Embryonic facial prominence (tissue), 1 donor: ENCODE data around the gene GPS2.

Experiments used
- DNase-seq: peaks from one replicate; pipeline ENCODE4 v3.0.0-alpha.2; 2016; ENCODE audit errors: extremely low spot score

The GPS2 gene

DNA sequence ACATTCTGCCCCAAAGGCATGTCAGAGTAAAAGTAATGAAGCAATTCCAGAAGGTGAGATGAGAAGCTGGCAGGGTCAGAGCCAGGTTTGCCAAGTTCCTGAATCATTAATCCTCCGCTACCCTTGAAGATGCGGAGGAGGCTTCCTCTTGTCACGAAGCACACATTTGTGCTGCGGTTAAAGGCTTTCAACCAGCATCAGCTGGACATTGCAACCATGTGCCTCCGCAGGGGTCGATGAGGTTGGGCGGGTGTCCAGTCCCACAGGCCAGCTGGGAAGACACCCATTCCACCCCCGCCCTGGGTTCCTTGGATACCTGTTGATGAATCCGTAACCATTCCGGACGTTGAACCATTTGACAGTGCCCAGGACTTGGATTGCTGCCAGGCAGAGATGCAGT lies 22.0 kb downstream of the GPS2 start:
- no peak for DNase-seq

DNA sequence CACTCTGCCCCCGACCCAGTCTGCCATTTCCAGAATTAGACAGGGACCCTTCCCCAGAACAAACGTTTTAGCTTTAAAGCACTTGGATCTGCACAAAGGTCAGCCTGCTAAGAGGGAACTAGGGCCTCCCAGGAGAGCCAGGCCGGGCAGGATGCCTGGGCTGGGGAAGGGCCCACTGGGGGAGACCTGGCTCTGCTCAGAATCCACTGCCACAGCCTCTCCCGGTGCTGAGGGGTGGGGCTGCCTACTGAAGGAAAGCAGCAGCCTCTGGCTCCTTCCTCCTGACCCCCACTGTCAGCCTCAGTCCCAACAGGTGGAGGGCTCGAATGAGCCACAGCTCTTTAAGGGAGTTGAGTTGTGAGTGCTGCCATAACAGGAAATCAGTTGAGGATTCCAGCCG lies 22.4 kb downstream of the GPS2 start:
- no peak for DNase-seq

DNA sequence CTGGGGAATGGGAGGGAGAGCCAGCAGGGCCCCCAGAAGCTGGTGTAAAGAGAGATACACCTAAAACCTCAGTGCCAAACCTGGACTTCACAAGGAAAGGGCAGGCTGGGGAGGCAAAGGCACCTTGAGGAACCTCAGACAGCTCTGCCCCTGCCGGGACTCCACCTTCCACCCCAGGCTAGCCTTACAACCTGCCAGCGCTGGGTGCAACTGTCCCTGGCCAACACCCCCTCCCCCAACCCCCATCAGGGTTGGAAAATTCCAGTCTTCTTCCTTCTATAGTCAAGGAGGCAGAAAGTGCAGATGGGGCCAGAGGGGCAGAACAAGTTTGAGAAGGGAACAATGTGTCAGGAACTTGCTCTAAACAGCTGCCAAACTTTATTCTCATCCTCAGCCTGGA lies 23.0 kb downstream of the GPS2 start:
- no peak for DNase-seq

DNA sequence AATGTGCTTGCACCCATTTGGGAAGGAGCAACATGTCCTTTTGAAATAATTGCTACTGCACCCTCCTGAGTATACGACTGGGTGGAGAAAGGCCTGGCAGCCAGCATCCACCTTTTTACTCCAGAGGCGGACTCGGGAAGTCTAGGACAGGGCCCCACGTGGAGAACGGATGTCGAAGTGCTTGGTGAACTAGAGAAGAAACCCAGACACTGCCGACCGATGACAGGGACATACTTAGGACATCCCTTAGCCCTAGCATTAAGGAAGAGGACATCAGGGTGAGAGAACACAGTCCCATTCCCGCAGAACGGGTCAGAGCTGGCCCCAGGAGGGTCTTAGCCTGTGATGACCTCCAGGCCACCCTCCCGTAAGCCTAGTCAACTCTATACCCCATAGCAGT lies 24.5 kb downstream of the GPS2 start:
- no peak for DNase-seq

DNA sequence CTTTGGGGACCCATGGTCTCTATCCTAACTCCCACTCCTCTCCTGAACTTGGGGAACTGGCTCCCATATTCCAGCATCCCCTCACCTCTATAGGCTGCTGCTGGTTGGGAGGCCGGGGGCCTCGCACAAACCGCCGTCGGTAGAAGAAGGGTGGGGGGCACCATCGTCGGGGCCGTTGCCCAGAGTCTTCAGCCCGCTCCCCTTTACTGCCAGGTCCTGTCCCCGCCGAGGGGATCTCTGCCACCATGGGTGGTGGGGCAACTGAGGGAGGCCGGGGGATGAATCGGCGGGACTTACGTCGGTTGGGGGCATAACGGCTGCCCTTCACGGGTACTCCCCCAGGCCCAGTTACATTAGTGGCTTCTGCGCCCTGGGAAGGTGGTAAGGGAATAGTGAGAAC lies 25.0 kb downstream of the GPS2 start:
- DNase-seq, result no peak

DNA sequence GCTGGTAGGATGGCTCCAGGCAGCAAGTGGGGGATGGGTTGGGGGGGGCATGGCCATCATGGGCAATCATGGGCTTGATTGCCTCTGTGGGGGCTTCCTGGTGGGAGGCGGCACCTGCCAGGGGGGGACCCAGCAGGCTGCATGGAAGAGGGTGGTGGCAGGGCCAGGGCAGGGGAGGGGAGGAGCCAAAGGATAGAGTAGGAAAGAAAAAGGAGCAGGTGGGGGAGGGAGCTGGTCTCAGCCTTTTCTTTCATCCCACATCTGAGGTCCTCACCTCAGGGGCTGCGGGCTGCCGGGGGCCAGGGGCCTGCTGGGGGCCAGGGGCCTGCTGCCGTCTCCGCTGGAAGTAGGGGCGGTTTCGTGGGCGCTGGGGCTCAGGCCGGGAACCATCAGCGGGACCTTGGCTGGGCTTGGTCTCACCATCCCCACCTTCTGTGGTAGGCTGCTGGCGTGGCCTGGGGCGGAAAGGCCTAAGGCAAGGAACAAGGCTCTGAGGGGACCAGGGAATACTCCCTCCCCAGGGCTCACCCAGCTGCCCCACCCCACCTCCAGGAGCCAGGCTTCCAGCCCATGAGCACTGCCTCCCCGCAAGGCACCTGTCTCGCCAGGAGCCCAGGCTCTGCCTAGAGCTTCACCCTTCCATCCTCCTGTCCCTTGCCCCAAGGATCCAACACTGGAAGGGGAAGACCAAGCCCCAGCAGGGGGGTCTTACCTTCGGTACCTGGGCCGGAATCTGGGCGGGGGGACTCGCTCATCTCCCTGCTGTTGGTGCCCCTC lies 25.7 kb downstream of the GPS2 start:
- no peak for DNase-seq

DNA sequence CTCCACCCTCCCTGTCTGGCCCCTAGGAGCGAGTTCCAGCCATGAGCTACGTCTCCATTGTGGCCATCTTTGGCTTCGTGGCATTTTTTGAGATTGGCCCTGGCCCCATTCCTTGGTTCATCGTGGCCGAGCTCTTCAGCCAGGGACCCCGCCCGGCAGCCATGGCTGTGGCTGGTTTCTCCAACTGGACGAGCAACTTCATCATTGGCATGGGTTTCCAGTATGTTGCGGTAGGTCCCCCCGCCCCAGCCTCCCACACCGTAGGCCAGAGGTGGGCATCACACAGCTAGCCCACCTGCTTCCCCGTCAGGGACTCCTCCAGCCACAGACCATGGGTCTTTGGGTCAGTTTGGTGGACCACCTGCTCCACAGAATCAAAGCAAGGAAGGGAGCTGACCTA lies 29.5 kb downstream of the GPS2 start:
- DNase-seq, result no peak

DNA sequence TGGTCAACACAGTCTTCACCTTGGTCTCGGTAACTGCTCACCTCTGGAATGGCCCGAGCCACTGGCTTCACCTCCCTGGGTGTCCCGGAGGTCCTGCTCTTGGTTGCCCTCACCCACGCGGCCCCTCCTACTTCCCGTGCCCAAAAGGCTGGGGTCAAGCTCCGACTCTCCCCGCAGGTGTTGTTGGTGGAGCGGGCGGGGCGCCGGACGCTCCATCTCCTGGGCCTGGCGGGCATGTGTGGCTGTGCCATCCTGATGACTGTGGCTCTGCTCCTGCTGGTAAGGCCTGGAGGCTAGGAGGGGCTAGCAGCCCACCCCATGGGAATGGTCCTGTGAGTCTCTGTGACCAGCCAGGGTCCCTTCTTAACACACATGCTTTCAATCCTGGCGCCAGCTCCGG lies 30.2 kb downstream of the GPS2 start:
- DNase-seq, result no peak

DNA sequence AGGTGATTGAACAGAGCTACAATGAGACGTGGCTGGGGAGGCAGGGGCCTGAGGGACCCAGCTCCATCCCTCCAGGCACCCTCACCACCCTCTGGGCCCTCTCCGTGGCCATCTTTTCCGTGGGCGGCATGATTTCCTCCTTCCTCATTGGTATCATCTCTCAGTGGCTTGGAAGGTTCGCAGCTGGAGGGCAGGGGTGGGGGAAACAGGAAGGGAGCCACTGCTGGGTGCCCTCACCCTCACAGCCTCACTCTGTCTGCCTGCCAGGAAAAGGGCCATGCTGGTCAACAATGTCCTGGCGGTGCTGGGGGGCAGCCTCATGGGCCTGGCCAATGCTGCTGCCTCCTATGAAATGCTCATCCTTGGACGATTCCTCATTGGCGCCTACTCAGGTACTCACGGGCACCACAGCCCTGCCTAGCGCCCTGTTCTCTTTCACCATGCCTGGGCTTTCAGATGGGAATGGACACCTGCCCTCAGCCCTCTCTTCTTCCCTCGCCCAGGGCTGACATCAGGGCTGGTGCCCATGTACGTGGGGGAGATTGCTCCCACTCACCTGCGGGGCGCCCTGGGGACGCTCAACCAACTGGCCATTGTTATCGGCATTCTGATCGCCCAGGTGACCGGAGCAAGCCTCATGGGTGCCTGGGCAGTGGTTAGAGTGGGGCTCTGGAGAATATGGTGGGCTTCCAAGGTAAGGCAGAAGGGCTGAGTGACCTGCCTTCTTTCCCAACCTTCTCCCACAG lies 31.5 kb downstream of the GPS2 start:
- DNase-seq, result no peak

DNA sequence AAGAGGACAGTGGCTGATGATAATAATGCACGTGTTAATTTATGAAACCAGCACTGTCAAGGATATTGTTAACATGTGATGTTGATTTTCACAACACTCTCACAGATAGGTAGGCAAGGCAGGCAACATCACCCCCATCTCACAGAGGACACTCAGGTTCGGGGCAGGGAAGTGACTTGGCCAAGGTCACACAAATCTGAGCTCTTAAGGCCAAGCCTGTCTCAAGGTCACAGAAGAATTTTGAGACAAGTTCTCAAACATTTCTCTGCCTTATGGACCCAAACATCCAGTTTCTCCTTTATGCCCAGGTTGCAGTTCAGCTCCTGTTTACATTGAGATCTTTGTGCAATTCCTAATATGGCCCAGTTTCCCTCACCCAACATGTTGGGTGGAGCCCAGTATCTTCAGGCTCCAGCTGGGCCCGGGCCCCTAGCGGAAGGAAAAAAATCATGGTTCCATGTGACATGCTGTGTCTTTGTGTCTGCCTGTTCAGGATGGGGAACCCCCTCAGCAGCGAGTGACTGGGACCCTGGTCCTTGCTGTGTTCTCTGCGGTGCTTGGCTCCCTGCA lies 32.3 kb downstream of the GPS2 start:
- no peak for DNase-seq

DNA sequence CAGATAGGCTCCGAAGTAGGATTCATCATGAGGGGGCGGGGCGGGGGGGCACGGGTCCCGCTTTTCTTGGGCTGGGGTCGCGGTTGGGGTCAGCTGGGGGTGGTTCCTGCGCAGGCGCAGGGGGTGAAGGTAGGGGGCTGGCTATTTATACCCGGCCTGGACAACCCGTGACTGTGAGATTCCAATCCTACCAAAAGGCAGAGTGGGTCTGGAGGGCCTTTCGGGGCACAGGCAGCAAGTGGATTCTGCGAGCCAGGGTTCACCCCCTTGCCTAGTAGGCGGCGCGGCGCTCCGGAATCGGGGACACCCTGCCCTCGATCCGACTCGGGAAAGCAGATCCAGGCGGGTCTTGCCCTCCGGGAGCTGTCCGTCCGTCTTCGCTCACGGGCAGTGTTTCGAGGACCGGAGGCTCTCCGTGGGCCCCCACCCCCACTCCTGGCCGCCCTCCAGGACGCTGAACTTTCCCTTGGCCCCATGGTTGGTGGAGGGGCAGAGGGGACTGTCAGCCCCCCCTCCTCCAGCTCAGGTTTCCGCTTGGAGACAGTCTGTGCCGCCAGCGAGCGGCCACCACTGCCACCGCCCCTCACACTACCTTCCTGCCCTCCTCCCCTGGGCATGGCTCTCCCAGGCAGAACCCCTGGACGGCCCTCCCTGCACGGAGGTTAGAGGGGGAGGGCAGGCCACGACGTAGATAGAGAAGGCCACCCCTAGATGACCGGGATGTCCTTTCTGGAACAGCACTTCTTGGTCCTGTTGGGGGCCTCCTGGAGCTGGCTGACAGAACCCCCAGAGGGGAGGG lies 33.0 kb downstream of the GPS2 start:
- DNase-seq, result no peak

DNA sequence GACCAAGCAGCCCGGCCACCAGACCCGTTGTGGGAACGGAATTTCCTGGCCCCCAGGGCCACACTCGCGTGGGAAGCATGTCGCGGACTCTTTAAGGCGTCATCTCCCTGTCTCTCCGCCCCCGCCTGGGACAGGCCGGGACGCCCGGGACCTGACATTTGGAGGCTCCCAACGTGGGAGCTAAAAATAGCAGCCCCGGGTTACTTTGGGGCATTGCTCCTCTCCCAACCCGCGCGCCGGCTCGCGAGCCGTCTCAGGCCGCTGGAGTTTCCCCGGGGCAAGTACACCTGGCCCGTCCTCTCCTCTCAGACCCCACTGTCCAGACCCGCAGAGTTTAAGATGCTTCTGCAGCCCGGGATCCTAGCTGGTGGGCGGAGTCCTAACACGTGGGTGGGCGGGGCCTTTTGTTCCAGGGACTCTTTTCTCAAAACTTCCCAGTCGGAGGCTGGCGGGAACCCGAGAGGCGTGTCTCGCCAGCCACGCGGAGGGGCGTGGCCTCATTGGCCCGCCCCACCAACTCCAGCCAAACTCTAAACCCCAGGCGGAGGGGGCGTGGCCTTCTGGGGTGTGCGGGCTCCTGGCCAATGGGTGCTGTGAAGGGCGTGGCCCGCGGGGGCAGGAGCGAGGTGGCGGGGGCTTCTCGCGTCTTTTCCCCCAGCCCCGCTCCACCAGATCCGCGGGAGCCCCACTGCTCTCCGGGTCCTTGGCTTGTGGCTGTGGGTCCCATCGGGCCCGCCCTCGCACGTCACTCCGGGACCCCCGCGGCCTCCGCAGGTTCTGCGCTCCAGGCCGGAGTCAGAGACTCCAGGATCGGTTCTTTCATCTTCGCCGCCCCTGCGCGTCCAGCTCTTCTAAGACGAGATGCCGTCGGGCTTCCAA lies 33.8 kb downstream of the GPS2 start, which contains the start of gene SLC2A4:
Gene SLC2A4, plus strand, starts transcription at position 645 of the 879 bp plus-strand sequence. Its CDS starts 217 bp downstream, at position 862.
- DNase-seq, result peak; percentile 85

DNA sequence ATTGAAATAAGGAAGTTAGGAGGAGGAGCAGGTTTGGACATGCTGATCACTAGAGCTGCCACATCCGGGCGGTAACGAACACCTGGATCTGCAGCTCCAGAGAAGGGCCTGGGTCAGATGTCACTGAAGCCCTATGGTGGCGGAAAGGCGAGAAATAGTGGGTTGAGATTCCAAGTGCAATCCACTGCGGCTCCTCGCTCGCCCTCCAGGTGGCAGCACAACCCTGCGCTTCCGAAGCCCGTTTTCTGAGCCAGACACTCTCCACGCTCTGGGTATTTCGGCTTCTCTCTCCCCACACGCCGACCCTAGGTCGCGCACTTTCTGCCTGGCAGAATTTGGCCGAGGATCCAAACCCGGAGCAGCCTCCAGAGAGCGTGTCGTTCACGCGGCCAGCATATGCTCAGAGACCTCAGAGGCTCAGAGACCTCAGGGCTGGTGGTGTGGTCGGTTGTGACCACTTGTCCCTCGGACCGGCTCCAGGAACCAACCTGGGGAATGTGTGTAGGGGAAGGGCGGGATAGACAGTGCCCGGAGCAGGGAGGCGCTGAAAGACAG lies 34.6 kb downstream of the GPS2 start:
- peak; percentile 58 for DNase-seq

DNA sequence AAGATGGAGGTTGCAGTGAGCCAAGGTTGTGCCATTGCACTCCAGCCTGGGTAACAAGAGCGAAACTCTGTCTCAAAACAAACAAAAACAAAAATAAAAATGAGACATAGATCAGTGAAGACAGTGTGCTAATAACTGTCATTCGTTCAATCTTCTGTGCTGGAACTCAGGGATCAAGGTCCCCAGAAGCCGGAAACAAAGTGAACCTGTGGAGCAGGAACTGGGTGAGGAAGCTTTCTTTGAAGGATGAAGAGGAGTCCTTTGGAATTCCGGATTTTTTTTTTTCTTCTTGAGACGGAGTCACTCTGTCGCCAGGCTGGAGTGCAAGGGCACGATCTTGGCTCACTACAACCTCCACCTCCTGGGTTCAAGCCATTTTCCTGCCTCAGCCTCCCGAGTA lies 35.7 kb downstream of the GPS2 start:
- no peak for DNase-seq

DNA sequence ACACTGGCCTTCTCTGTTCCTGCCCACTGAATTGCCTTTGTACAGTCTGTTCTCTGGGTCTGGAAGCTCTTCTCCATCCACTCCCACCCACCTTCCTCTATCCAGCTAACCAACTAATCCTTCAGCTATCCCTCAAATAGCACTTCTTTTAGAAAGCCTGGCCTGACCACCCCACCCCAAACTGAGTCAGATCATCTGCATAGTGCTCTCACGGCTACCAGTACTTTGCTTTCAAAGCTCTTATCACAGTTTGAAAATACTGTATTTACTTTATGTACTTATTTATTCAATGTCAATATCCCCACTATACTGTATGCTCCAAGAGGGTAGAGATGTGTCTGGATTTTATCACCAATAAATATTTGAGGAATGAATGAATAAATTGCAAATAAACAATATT lies 48.4 kb downstream of the GPS2 start:
- DNase-seq, result no peak

DNA sequence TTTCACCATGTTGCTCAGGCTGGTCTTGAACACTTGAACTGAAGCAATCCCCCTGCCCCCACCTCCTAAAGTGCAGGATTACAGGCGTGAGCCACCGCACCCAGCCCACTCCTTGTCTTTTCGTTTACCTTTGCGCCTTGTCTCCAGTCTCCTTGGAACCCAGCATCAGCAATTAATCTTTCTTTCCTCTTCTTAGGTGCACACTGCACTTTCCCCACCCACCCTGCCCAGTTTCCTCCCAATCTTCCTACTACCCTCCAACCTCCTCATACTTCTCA lies 51.4 kb downstream of the GPS2 start:
- no peak for DNase-seq

DNA sequence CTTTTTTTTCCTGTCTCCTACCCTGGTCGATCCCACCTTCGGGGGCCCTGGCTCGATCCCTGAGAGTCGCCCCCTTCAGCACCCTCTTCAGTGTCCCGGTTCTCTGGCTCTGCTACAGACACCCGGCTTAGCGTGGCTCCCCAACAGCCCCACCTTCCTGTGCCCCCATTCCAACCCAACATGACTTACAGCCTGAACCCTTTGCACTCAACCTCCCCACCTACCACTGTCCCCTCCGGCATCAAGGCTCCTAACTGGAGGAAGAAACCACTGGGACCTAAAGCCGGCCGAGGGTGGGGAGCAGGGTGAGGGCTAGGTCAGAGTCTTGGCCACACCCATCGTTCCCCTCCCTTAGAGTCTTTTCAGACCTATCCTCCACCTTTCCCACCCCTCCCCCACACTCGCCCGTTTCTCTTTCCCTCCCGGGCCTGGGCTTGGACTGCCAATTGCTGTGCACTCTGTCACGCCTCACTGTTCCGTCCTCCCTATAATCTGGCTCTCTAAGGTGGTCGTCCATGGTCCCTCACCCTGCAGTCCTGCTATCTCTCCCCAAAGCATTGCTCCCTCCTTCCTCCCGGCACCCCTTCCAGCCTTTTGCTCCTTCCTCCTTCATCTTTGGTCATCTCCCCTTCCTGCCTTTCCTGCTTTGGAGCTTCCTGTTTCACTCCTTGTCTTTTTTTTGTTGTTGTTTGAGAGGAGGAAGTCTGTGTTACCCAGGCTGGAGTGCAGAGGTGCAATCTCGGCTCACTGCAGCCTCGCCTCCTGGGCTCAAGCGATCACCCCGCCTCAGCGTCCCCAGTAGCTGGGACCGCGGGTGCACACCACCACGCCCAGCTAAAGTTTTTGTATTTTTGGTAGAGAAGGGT lies 52.0 kb downstream of the GPS2 start:
- DNase-seq, result no peak
